ENCODE measurements around the gene TTYH1.

DNA sequence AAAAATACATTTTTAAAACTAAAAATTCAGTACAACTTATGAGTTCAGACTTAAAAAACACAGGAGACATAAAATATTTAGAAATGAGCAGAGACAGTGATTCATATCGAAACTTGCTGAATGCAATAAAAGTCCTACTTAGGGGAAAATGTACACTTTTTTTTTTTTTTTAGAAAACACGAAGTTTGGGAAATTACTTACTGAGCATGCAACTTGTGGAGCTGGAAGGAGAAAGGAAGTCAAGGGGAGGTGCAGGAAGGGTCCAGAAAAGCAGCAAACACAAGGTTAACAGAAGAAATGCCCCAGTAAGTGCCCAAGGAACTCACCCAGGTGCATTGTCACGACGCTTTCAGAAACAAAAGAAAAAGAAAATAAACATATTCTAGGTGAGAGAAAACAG, 31.9 kb upstream of the TTYH1 start:
- TF ChIP-seq, protein P1, sequence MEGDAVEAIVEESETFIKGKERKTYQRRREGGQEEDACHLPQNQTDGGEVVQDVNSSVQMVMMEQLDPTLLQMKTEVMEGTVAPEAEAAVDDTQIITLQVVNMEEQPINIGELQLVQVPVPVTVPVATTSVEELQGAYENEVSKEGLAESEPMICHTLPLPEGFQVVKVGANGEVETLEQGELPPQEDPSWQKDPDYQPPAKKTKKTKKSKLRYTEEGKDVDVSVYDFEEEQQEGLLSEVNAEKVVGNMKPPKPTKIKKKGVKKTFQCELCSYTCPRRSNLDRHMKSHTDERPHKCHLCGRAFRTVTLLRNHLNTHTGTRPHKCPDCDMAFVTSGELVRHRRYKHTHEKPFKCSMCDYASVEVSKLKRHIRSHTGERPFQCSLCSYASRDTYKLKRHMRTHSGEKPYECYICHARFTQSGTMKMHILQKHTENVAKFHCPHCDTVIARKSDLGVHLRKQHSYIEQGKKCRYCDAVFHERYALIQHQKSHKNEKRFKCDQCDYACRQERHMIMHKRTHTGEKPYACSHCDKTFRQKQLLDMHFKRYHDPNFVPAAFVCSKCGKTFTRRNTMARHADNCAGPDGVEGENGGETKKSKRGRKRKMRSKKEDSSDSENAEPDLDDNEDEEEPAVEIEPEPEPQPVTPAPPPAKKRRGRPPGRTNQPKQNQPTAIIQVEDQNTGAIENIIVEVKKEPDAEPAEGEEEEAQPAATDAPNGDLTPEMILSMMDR (IDR thresholded peaks at IDR 0.05), result no peak
- no peak for TF ChIP-seq POLR2A (IDR thresholded peaks at IDR 0.05)

Measured in testis (tissue), 2 donors.